ENCODE measurements around the gene SPAG5.

- TF ChIP-seq CTCF (IDR thresholded peaks at IDR 0.05) (peak; percentile 25 to 57 (median 25)), POLR2A (IDR thresholded peaks at IDR 0.05) (peak; percentile 85)
These were observed 46.2 kb upstream of the SPAG5 start, which contains the start of gene BLTP2 for GRCh38 chr17:28644787-28645575.
